Inflammatory macrophage treated with lipopolysaccharide for 1 hour (primary cell): ENCODE measurements around the gene PLCB1.
"Not testable (repeated sequence)": the region's sequence is repeated elsewhere in the genome, so short reads cannot be mapped to it uniquely, and the experiment has no call there.

Experiments used
- DNase-seq, 2 donors: peaks; one replicate each; pipeline ENCODE4 v3.0.0-alpha.2; 2020 to 2022

The PLCB1 gene

DNA sequence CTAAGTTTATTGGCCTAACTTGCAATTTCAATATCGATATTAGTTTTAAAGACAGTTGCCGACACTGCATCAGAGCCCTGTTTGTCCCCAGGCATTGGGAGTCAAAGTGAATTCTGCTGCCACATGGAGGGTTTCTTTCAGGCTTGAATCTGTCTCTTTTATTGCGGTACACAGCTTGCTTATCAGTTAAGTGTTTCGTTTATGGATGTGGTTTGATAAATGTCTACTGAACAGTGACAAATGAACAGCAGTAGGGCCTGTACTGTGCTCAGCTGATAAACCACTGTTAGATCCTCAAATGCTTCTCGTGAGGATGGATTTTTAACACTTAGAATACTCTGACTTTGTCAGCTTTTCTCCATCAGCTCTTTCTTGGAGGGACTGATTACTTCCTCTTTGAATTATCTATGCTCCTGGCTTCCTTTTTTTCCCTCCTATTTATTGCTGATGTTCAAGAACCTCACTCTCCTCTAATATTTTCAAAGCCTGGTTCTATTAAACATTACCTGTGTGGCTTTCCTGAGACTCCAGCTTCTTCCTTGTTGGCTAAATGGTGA is 240.8 kb downstream of the PLCB1 start:
- no peak for DNase-seq

DNA sequence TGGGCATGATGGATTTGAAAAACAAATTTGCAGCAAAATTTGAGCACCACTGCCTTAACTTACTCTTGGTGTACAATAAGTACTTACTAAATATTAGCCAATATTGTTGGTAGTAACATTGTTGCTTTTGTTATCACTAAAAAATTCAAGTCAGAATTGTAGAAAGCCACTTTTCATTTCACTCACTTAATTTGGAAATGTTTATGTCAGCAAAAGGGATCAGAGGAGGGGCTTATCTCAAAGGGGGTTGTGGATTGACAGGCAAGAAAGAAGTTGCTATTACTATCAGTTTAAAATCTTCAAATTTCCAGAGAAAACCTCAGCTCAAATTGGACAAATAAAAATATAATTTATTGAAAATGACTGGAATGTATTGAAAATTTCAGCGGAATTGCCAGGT is 241.5 kb downstream of the PLCB1 start:
- DNase-seq = no peak

DNA sequence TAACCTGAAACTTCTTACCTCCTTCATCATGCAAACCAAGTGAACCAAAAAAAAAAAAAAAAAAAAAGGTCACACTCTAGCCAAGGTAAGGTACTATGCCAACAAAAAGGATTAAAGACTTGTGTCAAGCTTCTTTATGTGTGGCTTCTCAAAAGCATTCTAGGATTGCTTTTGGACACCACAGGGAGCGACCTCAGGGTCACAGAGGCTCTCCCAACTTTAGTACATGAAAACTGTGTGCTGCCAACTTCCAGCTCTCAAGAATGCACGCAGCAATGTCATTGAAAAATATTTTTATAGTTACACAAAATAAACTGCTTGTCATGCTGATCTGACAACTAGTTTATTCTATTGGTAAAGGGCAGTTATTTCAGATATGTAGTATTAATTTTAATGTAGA is 243.8 kb downstream of the PLCB1 start:
- DNase-seq = no peak

DNA sequence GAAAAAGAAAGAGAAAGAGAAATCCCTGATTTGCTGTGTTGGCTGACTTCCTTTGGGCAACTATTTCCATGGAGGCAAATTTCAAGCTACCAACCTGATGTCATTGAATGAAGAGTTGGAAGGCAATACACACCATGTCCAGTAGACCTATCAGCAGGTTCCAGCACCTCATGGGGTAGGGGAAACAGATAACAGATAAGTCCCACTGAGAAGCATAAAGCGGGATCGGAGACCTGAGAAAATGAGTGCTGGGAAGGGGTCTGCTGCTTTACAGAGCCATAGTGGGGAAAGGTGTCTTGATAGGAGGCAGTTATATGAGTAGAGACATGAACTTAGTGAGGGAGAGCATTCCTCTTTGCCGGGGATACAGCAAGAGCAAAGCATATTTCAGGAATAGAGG is 244.9 kb downstream of the PLCB1 start:
- no peak for DNase-seq

DNA sequence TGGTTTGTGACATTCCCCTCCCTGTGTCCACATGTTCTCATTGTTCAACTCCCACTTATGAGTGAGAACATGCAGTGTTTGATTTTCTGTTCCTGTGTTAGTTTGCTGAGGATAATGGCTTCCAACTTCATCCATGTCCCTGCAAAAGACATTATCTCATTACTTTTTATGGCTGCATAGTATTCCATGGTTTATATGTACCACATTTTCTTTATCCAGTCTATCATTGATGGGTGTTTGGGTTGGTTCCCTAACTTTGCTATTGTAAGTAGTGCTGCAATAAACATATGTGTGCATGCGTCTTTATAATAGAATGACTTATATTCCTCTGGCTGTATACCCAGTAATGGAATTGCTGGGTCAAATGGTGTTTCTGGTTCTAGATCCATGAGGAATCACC is 247.1 kb downstream of the PLCB1 start:
- not testable (repeated sequence) for DNase-seq

DNA sequence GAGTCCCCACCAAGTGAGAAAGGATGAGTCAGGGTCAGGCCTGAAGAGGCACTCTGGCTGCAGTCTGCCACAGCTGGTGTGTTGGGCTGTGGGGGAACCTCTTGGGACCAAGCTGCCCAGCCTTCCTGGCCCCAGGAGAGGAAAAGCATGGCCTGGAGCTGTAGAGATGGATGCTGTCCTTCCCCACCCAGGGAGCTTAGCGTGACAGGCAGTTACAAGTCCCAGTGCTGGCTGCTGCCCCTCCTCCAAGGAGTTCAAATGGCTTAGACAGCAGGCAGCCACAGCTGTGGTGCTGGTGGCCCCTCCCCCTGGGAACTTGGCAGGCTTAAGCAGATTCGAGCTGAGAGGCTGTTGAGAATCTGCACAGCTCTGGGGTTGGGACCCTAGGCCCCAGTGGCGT is 253.2 kb downstream of the PLCB1 start:
- no peak for DNase-seq

DNA sequence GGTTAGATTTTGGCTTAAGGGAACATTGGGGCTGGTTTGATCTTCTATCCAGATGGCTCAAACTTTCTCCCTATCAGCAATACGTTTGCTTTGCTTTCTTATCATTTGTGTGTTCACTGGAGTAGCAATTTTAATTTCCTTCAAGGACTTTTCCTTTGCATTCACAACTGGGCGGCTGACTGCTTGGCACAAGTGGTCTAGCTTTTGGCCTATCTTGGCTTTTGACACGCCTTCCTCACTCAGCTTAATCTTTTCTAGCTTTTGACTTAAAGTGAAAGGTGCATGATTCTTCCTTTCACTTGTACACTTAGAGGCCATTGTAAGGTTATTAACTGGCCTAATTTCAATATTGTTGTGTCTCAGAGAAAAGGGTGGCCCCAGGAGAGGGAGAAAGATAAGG is 254.9 kb downstream of the PLCB1 start:
- DNase-seq = no peak

DNA sequence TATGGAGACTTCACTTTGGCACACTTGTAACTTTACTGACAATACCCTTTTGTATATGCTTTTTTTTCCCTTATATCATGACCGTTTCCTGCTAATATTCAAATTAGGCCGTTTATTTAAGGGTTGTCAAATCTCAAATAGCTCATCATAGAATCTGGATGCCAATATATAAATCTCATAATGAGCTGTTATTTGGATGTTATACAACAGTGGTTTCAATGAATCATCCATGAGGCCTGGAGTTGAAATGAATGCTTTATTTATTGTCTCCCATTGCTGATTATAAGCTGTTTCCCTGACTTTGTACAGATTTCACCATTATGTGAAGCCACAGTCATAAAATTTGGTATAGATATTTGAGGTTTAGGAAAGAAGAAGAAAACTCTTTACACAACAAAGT is 256.1 kb downstream of the PLCB1 start:
- DNase-seq = no peak

DNA sequence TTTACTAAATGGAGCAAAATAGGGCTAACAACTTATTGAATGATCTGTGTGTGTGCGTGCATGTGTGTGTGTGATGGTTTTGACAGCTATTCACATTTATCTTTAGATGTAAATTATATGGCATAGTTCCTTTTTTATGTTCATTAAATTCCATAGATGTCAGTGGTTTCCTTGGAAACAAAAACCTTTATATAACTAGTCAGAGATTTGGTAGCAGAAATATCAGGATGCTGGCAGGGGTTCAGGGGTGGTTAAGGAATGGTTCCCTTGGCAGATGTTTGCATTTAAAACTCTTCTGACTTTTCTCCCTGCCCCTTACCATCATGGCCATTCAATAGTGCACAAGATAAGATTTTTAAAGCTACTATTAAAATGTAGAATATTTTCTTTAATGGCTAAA is 256.6 kb downstream of the PLCB1 start:
- no peak for DNase-seq

DNA sequence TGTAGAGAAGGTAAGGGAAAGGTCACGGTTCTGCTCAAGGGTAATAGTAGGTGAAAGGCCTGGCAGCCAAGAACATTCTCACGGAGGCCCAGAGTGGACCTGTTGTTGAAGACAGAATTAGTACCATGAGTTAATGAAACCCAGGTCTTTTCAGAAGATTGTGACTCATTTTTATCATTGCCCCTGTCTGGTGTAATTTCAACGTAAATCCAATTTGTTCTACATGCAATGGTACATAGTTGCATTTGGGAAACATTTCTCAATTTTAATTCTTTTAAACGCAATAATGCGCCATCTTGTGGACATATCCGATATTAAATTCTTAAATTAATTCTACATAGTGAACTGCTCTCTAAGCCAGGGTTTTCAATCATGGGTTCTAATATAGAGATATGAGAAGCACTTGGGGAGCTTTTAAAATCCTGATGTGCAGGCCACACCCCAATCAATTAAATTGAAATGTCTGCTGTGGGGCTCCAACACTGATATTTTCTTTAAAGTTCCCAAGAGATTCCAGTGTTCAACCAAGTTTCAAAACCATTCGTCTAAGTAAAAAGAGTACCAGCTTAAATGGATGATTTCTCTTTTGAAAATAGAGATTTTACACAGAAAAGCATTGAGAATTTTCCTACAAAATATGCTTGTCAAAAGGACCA is 257.4 kb downstream of the PLCB1 start:
- peak; percentile 43 to 97 for DNase-seq

DNA sequence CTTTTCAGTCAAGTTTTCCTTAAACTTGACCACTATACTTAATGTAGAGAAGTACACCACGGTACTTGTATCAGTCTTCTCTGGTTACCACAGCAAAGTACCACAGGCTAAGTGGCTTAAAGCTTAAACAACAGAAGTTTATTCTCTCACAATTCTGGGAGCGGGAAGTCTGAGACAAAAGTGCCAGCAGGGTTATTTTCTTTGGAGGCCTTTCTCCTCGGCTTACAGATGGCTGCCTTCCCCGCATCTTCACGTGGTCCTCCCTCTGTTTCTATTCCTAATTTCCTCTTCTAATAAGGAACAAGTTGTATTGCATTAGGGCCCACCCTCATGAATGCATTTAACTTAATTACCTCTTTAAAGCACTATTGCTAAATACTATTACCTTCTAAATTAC is 258.0 kb downstream of the PLCB1 start:
- DNase-seq = no peak

DNA sequence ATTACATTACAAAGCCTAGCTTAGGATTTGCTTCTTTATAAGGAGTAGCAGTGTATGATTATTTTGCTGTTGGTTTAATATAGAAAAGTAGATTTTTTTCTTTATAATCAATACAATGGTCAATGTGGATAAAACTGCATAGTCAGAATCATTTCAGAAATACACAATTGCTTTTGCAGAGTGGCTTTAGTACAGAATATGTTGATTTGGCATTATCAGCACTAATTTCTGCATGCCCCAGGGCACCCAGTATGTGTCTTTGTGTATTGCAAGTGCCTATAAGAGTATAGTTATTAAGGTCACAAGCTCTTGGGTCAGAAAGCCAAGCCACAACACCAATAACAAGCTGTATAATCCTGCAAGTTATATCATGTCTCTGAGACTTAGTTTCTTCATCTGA is 258.4 kb downstream of the PLCB1 start:
- no peak for DNase-seq

DNA sequence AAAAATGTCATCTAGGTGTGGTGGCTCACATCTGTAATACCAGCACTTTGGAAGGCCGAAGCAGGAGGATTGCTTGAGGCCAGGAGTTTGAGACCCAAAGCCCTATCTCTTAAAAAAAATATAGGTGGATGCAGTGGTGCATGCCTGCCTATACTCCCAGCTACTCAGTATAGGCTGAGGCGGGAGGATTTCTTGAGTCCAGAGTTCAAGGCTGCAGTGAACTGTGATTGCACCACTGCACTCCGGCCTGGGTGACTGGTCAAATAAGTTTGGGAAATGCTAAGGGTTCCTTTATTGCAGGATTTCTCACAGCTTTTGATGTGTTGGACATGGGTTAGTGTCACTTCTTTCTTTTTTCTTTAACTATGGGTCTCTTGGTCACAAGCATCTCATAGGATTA is 261.3 kb downstream of the PLCB1 start:
- DNase-seq = peak; percentile 53 to 64

DNA sequence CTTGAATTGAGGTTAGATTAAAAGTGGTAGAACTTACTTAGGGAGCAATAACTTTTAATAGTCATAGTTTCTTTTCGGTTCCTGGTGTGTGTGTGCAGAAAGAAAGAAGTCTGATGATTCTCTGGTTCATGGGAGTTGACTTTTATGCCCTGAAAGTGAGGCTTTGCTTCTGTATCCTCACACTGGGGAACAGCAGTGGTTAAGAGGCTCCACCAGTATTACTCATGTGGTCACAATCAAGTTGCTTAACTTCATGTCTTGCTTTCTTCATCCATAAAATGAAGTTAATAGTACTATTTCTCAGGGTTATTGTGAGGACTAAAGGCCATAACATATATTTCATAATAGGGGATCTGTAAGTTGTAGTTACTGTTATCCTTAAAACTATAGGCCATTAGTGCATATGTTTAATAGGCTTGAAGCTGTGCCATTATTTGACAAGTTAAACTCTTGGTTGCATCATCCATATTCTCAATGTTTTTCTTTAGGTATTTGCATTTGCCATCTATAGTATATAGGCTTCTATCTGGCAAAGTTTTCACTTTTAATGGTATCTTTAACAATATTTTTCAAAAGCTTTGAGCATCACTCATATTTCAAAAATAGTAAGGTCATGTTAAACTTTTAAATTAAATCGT is 262.4 kb downstream of the PLCB1 start:
- DNase-seq = peak; percentile 85 to 88

DNA sequence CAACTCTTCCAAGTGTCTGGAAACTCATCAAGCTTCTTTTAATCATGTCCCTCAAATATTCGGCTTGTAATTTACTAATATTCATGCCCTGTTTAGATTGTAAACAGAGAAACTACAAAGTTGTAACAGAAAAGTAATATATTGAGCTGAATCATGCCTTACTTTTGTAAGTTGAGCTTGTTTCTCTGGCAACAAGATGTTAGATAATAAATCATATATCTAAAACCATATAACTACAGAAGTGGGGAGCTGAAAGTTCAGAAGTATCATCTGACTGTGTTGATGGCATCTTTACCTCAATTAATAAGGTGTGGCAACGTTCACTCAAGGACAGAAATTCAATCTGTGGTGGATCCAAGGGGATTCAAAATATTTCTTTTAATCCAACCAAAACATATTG is 263.9 kb downstream of the PLCB1 start:
- DNase-seq = no peak

DNA sequence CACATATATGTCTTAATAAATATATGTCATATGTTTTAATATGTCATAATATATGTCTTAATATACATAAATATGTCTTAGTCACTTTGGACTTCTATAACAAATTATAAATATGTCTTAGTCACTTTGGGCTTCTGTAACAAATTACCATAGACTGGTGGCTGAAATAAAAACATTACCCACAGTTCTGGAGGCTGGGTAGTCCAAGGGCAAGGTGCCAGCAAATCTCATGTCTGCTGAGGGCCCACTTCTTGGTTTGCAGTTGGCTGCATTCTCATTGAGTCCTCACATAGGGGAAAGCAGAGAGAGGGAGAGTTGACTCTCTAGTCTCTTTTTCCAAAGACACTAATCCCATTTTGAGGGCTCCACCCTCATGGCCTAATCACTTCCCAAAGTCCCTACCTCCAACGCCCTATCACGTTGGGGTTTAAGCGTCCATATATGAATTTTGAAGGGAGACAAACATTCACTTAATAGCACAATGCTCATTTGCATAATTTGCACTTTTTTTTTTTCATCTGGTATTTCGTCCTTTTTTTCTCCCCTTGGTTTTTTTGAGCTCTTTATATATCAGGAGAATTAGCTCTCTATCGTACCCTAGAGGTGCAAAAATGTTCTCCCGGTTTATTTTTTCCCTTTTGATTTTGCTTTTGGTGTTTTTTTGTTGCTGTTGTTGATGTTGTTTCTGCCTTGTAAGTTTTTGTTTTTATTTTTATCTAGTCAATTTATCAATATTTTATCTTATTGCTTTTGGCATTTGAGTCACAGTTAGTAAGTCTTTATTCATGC is 266.4 kb downstream of the PLCB1 start:
- peak in 1 of 2 donors; percentile 33 for DNase-seq

DNA sequence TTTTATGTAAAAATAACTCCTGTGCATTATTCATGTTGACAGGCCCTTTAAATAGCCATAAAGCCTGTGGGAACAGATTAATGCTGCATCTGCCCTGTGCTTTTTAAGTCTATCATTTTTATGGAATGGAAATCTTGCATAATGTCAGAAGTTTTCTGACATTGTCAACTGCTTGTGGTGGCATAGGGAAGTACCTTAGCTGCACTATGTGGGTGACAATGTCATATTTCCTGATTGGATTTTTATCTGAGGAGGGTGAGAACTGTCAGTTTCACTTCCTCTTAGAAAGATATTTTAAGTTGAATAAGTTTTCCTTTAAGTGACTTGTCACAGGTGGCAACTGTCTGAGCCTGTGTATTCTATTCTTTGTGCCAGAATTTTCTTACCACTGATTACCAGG is 267.9 kb downstream of the PLCB1 start:
- DNase-seq = peak; percentile 86 to 97

DNA sequence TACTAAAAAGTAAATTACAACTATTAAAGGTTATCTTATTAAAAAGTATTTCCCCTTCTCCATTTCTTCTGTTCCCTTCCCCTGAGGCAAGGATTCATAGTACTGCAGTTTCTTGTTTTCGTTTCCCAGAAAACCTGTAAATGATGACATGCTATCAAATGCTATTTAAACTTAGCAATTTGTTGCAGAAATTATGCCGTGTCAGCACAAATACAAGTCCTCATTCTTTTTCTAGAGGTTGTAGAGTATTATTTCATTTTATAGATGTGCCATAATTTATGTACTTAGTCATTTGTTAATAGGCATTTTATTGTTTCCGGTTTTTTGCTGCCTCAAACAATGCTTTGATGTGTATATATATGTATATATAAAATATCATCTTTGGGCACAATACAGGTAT is 268.4 kb downstream of the PLCB1 start:
- peak; percentile 27 to 47 for DNase-seq

DNA sequence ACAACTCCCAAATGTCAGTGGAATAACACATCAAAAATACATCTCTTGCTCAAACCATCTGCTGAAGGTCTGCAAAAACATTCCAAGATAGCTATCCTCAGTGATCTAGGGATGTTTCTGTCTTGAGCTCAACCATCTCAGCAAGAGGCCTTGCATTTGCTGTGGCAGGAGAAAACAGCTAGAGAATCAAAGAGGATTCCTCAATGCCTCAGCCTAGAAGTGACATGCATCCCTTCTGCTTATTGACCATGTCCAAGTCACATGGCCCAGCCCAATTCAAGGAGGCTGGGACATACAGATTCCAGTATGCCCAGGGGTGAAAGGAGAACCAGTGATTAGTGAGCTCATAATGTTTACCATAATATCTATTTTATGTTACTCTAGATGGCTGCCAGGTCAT is 269.5 kb downstream of the PLCB1 start:
- peak in 1 of 2 donors; percentile 34 for DNase-seq

DNA sequence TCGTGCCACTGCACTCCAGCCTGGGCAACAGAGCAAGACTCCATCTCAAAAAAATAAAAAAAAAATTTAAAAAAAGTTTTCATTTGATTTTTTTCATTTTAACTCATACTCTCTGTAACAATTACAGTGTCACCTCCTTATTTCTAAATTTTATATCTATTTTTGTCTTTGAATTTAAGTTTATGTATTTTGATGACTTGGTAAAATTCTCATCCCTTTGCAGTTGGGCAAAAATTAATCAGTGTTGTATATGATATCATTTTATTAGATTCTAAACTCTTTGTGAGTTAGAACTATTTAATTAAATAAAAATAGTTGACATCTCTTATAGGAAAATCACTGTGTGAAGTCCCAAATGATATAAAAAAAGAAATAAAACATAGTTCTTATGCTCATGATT is 270.7 kb downstream of the PLCB1 start:
- no peak for DNase-seq

DNA sequence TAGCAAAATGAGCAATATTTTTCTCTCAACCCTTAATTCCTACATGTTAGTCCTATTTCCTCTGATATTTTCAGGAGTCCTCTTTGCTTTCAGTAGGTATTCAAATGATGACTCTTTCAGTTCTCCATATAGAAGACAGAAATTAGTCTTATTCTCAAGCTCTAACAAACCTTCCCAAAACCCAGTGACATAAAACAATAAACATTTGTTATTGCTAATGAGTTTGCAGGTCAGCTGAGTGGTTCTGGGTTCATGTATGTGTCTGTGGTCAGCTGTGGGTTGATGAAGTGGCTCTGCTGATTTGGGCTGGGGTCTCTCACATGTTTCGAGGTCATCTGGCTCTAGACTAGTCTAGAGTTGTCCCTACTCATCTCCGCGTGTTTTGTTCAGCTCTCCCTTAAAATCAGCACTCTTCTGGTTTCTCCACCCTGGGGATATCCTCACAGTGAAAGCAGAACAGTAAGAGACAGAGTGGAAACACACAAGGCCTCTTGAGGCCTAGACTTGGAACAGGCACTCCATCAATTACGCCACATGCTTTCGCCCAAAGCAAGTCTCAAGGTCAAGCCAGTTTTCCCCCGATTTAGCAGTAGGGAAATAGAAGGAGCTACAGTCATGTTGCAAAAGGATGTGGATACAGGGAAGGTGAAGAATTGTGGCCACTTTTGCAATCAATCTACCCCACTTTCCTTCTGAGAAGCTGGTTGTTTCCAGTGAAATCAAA is 273.0 kb downstream of the PLCB1 start:
- DNase-seq = no peak

DNA sequence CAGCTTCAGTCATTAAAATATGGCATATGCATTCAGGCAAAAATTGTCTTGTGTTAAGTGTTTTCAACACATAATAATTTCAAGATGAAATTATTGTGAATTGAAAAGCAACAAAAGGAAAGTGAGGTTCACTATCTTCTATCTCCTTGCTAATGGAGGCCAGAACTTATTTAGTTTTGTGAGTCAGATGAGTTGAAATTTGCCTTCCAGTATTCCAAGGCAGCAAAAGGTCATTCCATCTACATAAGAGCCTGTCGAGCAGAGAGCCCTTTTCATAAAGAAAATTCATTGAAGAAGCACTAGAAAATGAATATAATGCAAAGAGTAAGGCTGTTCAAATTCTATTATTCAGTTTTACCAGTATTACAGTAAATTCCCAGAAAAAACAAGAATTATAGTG is 274.3 kb downstream of the PLCB1 start:
- no peak for DNase-seq
